Keratinocyte (primary cell): Measurements from ENCODE around the gene FBXL12.

Experiments
- CTCF ChIP-seq, 3 experiments: IDR thresholded peaks in 1 of 3; conservative IDR thresholded peaks in 1 of 3; optimal IDR thresholded peaks in 1 of 3; 2 replicates in 2 of 3; 3 replicates in 1 of 3; pipeline versions ENCODE3 to v1.5.1; 2011; ENCODE audit warnings: low read length in 3 of 3, mild to moderate bottlenecking in 3 of 3, moderate library complexity in 2 of 3, control low read depth in 1 of 3, inconsistent platforms in 1 of 3; ENCODE audit not compliant: insufficient read depth in 2 of 3; ENCODE audit errors: extremely low read depth in 1 of 3
- EZH2 ChIP-seq: IDR thresholded peaks from one replicate; pipeline ENCODE4 v1.6.1; 2012; ENCODE audit warnings: inconsistent platforms, mild to moderate bottlenecking, low read length, moderate library complexity

DNA sequence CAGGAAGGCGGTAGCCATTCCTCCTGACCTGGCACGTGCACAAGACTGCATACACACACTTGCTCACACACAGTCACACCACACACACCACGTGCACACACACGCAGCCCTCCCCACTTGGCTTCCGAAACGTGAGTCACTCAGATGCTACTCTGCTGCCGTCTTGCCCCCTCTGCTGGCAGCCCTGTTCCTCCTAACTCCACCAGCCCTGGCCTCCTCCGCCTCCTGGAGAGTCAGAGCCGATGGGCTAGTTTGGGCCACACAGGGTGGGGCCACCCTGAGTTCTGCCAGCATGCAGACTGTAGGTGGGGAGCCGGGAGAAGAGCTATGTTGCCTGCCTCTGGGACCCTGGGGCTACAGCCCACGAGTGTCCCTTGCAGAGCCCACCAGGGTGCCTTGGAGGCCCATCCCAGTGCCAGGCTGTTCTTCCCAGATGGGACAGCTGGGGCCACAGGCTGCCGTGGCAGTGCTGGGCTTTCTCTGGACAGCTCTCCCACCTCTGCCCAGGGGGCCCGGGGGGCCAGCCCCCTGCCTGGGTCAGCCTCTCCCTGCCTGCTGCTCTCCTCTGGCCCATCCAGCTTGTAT lies 28.3 kb upstream of the FBXL12 start:
- no peak for TF ChIP-seq EZH2
- peak; percentile 97 to 100 (median 97) for TF ChIP-seq CTCF (optimal IDR thresholded peaks at IDR 0.05 in 1 of 3, IDR thresholded peaks at IDR 0.05 in 1 of 3, conservative IDR thresholded peaks at IDR 0.05 in 1 of 3; ENCODE audit: extremely low read depth in 1 of 3, insufficient read depth in 2 of 3, low read length in 3 of 3)
